HT-29 (cell line): ENCODE data around the gene C2CD3. TPM values are rescaled to one million over a fixed set of nuclear protein-coding genes. Genes with fewer than 3 reads are reported as not detected.
A peak's percentile ranks its signal among the peaks of the same experiment; 100 is the strongest.
"Not testable (repeated sequence)": the region's sequence is repeated elsewhere in the genome, so short reads cannot be mapped to it uniquely, and the experiment has no call there.

Source experiments
- DNase-seq: peaks from one replicate; pipeline ENCODE4 v3.0.0-alpha.2; 2015; ENCODE audit warnings: low spot score
- total RNA-seq: library from RNA; depleted of rRNA; stranded (reverse); fragments of >200 nt; shearing (Covaris generic); gene quantifications from 2 replicates; pipeline ENCODE4 v1.2.3, GENCODE V29; 2014

Gene C2CD3
- total RNA-seq, 1 experiment from 2014 or later: 26.6 TPM

DNA sequence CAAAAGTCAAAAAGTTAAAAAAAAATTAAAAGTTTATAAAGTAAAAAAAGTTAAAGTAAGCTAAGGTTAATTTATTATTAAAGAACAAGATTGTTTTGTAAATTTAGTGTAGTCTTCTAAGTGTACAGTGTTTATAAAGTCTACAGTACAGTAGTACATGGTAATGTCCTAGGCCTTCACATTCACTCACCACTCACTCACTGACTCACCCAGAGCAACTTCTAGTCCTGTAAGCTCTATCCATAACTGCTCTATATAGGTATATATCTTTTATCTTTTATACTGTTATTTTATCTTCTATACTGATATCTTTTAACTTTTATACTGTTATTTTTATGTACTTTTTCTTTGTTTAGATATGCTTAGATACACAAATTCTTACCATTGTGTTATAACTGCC is 11.2 kb downstream of the C2CD3 start:
- DNase-seq: no peak

DNA sequence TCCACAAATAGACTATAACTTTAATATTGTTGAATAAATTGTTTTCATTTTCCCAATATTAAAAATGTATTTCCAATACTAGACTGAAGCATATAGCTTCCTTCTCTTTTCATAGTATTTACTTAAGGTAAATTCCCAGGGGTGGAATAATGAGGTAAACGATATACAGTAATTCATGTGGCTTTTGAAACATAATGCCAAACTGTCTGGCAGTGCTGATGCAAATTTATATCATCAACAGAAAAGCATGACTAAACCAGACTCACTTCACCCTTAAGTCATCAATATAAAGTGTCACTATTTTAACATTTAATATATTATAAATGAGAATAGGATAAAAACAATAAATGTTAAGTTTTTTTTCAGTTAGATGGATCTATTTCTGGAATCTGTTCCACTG is 13.6 kb downstream of the C2CD3 start:
- DNase-seq: no peak

- no peak for DNase-seq
These were observed 16.1 kb downstream of the C2CD3 start for GRCh38 chr11:74154620-74155281.

- DNase-seq: no peak
These were observed 17.6 kb downstream of the C2CD3 start for GRCh38 chr11:74153224-74153623.

DNA sequence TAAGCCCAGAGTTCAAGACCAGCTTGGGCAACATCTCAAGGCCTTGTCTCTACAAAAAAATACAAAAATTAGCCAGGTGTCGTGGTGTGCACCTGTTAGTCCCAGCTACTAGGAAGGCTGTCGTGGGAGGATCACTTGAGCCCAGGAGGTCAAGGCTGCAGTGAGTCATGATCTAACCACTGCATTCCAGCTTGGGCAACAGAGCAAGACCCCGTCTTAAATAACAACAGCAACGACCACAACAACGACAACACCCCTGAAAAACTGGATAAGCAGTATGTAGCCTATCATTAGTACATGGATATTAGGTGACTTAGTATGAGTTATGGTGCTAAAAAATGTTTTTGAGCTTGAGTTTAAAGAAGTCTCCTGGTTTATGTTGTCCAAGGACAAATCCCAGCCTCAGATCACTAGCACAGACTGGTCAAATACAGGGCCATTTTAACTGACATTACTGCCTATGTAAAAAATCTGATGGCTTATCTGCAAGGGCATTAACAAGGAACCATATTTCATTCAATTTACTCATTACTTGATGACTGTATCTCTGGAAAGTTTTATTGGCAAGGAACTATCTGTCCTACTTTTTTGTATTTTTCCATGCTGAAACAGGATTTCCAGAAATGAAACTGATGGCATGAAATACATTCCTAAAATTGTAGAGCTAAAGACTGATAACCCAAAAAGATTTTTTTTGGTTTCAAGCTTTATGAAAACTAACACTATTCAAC is 23.4 kb downstream of the C2CD3 start:
- DNase-seq: no peak

- no peak for DNase-seq
These were observed 26.2 kb downstream of the C2CD3 start for GRCh38 chr11:74144592-74144991.

DNA sequence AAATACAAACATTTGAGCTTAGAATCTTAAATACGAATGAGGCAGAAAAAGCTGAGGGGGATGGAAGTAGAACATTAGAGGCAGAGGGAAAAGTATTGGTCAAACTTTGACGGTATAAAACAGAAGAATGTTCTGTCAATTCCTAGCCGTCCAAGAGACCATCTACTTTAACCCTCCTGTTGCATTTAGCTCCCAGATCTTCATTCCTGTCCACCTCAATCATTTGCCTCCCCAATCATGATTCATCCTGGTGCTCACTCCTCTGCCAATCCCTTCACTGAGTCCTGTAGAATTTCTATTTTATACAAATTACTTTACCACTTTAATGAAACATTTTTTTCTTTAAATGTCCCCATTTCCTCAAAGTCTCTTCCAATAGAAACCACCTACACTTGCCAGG is 28.2 kb downstream of the C2CD3 start:
- no peak for DNase-seq

GRCh38 chr11:74141908-74142307 is 28.9 kb downstream of the C2CD3 start:
- no peak for DNase-seq

DNA sequence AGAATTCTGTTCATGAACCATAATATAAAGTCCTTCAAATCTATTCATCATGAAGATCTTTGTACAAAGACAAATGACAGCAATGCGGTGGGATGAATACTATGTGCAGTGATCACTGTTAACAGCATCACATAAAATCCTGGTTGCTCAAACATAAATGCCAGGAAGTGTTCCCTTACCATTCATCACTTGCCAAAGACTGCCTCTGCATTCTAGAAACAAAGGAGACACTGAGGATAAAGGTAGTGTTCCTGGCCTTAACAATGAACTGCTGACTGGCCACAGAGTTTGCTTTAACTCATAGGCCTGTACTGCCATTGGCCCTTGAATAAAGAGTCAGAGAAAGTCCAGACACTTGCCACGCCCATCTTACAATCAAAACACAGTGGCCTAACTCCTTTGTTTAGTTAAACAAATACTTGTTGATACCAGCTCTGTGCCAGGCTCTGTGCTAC is 29.5 kb downstream of the C2CD3 start:
- peak; percentile 34 for DNase-seq

- not testable (repeated sequence) for DNase-seq
These were observed 30.8 kb downstream of the C2CD3 start for GRCh38 chr11:74139919-74140431.

GRCh38 chr11:74139151-74139918 is 31.5 kb downstream of the C2CD3 start:
- DNase-seq: no peak

GRCh38 chr11:74138572-74138971 is 32.2 kb downstream of the C2CD3 start:
- peak; percentile 96 for DNase-seq

DNA sequence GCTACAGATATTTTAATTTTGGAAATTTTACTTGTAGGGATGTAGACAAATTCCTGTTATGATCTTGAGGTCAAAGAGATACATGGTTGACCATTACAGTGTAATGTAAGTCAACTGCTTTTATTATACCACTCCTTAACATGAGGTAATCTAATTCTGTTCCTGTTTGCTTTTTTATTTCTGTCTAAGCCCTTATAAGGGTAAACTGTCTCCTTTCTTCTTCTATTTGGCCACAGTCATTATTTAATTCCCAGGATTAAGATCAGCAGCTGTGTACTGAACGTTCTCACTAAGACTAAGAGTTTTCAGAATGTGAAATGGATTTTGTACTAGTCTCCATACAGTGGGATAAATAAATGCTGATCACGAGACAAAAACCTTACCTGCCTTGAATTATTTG is 32.8 kb downstream of the C2CD3 start:
- DNase-seq: no peak

GRCh38 chr11:74135127-74135840 is 35.5 kb downstream of the C2CD3 start:
- no peak for DNase-seq

DNA sequence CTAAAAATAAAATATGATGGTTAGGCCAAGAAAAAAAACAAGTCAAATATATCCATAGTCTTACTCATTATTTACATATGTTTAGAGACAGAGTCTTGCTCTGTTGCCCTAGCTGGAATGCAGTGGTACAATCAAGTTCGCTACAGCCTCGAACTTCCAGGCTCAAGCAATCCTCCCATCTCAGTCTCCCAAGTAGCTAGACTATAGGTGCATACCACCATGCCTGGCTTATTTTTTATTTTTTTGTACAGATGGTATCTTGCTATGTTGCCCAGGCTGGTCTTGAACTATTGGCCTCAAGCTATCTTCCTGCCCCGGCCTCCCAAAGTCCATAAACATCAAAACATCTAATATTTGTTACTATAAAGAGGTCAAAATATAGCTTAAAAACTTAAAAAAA is 36.1 kb downstream of the C2CD3 start:
- no peak for DNase-seq

GRCh38 chr11:74133436-74133835 is 37.4 kb downstream of the C2CD3 start:
- DNase-seq: no peak

DNA sequence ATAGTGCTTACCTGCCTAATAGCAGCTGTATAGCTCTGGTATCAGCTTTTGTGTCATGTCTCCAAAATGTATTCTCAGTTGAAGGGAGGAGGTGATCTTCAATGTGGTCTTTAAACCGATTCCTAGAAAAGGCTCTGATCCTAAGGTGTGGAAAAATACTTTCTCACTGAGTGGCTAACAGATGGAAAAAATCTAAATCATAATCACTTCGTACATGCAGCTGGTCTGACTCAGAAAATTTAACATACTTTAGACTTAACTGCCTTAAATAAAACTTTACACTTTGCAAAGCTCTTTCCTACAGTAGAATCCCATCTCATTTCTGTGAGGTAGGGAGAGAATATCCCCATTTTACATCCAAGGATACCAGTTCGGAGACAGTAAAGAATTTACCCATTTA is 38.0 kb downstream of the C2CD3 start:
- DNase-seq: no peak

- not testable (repeated sequence) for DNase-seq
These were observed 41.7 kb downstream of the C2CD3 start for GRCh38 chr11:74129121-74129520.

GRCh38 chr11:74123008-74123448 is 47.8 kb downstream of the C2CD3 start:
- no peak for DNase-seq

GRCh38 chr11:74121804-74122203 is 49.0 kb downstream of the C2CD3 start:
- no peak for DNase-seq

DNA sequence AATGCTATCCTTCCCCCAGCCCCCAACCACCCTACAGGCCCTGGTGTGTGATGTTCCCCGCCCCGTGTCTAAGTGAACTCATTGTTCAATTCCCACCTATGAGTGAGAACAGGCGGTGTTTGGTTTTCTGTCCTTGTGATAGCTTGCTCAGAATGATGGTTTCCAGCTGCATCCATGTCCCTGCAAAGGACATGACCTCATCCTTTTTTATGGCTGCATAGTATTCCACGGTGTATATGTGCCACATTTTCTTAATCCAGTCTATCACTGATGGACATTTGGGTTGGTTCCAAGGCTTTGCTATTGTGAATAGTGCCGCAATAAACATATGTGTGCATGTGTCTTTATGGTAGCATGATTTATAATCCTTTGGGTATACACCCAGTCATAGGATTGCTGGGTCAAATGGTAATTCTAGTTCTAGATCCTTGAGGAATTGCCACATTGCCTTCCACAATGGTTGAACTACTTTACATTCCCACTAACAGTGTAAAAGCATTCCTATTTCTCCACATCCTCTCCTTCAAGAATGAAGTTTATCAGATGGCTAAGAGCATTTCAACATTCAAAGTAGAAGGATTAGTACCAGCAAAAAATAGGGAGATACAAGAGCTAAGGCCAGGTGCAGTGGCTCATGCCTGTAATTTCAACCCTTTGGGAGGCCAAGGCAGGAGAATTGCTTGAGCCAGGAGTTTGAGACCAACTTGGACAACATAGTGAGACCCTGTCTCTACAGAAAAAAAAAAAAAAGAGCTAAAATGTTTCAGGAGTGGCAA is 50.4 kb downstream of the C2CD3 start:
- not testable (repeated sequence) for DNase-seq
